H9 (cell line): ENCODE measurements around the gene SLC26A9. TPM values are rescaled to one million over a fixed set of nuclear protein-coding genes. Genes with fewer than 3 reads are reported as not detected.

Source experiments
- DNase-seq: peaks from one replicate; pipeline ENCODE4 v3.0.0-alpha.2; 2017
- H2AFZ ChIP-seq: one replicate; pipeline ENCODE4 v1.6.1; 2013; ENCODE audit warnings: mild to moderate bottlenecking, low read length, control low read depth, moderate library complexity
- H2AK5ac ChIP-seq: 2 replicates; pipeline ENCODE4 v1.6.1; 2013; ENCODE audit warnings: low read length, control low read depth, mixed read lengths; ENCODE audit not compliant: insufficient read length
- H2BK120ac ChIP-seq: one replicate; pipeline ENCODE4 v1.6.1; 2013; ENCODE audit warnings: low read depth, mild to moderate bottlenecking, low read length, control low read depth, inconsistent platforms; ENCODE audit not compliant: poor library complexity, severe bottlenecking
- H2BK12ac ChIP-seq: 2 replicates; pipeline ENCODE4 v1.6.1; 2013; ENCODE audit warnings: low read length, control low read depth, mixed read lengths, low read depth; ENCODE audit not compliant: insufficient read length
- H2BK15ac ChIP-seq: 2 replicates; pipeline ENCODE4 v1.6.1; 2013; ENCODE audit warnings: low read depth, low read length, control low read depth
- H2BK20ac ChIP-seq: one replicate; pipeline ENCODE4 v1.6.1; 2013; ENCODE audit warnings: low read depth, mild to moderate bottlenecking, low read length, control low read depth, inconsistent platforms; ENCODE audit not compliant: poor library complexity, severe bottlenecking
- H2BK5ac ChIP-seq: 2 replicates; pipeline ENCODE4 v1.6.1; 2013; ENCODE audit warnings: low read length, control low read depth, mixed read lengths; ENCODE audit not compliant: insufficient read length
- H3K14ac ChIP-seq: 2 replicates; pipeline ENCODE4 v1.6.1; 2013; ENCODE audit warnings: low read length, control low read depth; ENCODE audit not compliant: insufficient read depth
- H3K18ac ChIP-seq: 2 replicates; pipeline ENCODE4 v1.6.1; 2013; ENCODE audit warnings: low read depth, mild to moderate bottlenecking, mixed read lengths, low read length, control low read depth; ENCODE audit not compliant: insufficient read length
- H3K23ac ChIP-seq: 2 replicates; pipeline ENCODE4 v1.6.1; 2013; ENCODE audit warnings: low read length, control low read depth, mixed read lengths, low read depth; ENCODE audit not compliant: insufficient read length
- H3K23me2 ChIP-seq: 2 replicates; pipeline ENCODE4 v1.6.1; 2013; ENCODE audit warnings: low read depth, mild to moderate bottlenecking, mixed read lengths, low read length, control low read depth; ENCODE audit not compliant: insufficient read length, poor library complexity, severe bottlenecking
- H3K27ac ChIP-seq: 2 replicates; pipeline ENCODE4 v1.5.1; 2013; ENCODE audit warnings: low read length, control low read depth, mixed read lengths, low read depth; ENCODE audit not compliant: insufficient read length
- H3K27me3 ChIP-seq: 2 replicates; pipeline ENCODE4 v1.6.1; 2013; ENCODE audit warnings: low read length, control low read depth, inconsistent platforms; ENCODE audit not compliant: insufficient read depth
- H3K4ac ChIP-seq: 2 replicates; pipeline ENCODE4 v1.6.1; 2013; ENCODE audit warnings: low read depth, mild to moderate bottlenecking, control low read depth, inconsistent platforms, low read length, moderate library complexity
- H3K4me1 ChIP-seq: 2 replicates; pipeline ENCODE4 v1.6.1; 2013; ENCODE audit warnings: low read length, control low read depth, inconsistent platforms; ENCODE audit not compliant: insufficient read depth
- H3K4me2 ChIP-seq: 2 replicates; pipeline ENCODE4 v1.6.1; 2013; ENCODE audit warnings: low read length, control low read depth, mixed read lengths; ENCODE audit not compliant: insufficient read length, insufficient read depth
- H3K56ac ChIP-seq: 2 replicates; pipeline ENCODE4 v1.6.1; 2013; ENCODE audit warnings: low read depth, mild to moderate bottlenecking, mixed read lengths, low read length, control low read depth; ENCODE audit not compliant: insufficient read length
- H3K79me1 ChIP-seq: 2 replicates; pipeline ENCODE4 v1.6.1; 2013; ENCODE audit warnings: low read depth, mild to moderate bottlenecking, moderate library complexity, low read length, control low read depth, inconsistent platforms; ENCODE audit not compliant: insufficient read depth, poor library complexity, severe bottlenecking
- H3K79me2 ChIP-seq: 2 replicates; pipeline ENCODE4 v1.6.1; 2013; ENCODE audit warnings: low read length, control low read depth, inconsistent platforms; ENCODE audit not compliant: insufficient read depth
- H3K9ac ChIP-seq: 2 replicates; pipeline ENCODE4 v1.6.1; 2013; ENCODE audit warnings: low read length, control low read depth, mixed read lengths; ENCODE audit not compliant: insufficient read length; ENCODE audit errors: extremely low read depth
- H3K9me3 ChIP-seq: one replicate; pipeline ENCODE4 v1.6.1; 2013; ENCODE audit warnings: low read depth, low read length, inconsistent platforms; ENCODE audit not compliant: control insufficient read depth
- H3T11ph ChIP-seq: one replicate; pipeline ENCODE4 v1.6.1; 2013; ENCODE audit warnings: mild to moderate bottlenecking, low read length, control low read depth, inconsistent platforms
- H4K20me1 ChIP-seq: one replicate; pipeline ENCODE4 v1.6.1; 2013; ENCODE audit not compliant: control insufficient read depth, insufficient read length, insufficient read depth
- H4K5ac ChIP-seq: 2 replicates; pipeline ENCODE4 v1.6.1; 2013; ENCODE audit warnings: low read depth, mild to moderate bottlenecking, mixed read lengths, low read length, control low read depth; ENCODE audit not compliant: insufficient read length
- H4K8ac ChIP-seq: replicated peaks from 2 replicates; pipeline ENCODE4 v1.6.1; 2013; ENCODE audit warnings: low read length, control low read depth, mixed read lengths, low read depth; ENCODE audit not compliant: insufficient read length
- H4K91ac ChIP-seq: 2 replicates; pipeline ENCODE4 v1.6.1; 2013; ENCODE audit warnings: low read depth, mild to moderate bottlenecking, moderate library complexity, mixed read lengths, low read length, control low read depth; ENCODE audit not compliant: insufficient read length
- H3K27ac Mint-ChIP-seq, 3 experiments: 2 replicates in 2 of 3; 3 replicates in 1 of 3; pipeline ENCODE4 v1.8.0; 2020 to 2021; ENCODE audit warnings: mixed read lengths in 3 of 3, mild to moderate bottlenecking in 1 of 3, moderate library complexity in 1 of 3
- H3K27me3 Mint-ChIP-seq: 2 replicates; pipeline ENCODE4 v1.8.0; 2021; ENCODE audit warnings: low read depth, mild to moderate bottlenecking, moderate library complexity, mixed read lengths
- H3K36me3 Mint-ChIP-seq, 3 experiments: 2 replicates in 2 of 3; 3 replicates in 1 of 3; pipeline ENCODE4 v1.8.0; 2020 to 2021; ENCODE audit warnings: low read depth in 3 of 3, mixed read lengths in 3 of 3; ENCODE audit not compliant: insufficient read depth in 1 of 3
- H3K4me1 Mint-ChIP-seq, 2 experiments: 2 replicates each; pipeline ENCODE4 v1.8.0; 2020; ENCODE audit warnings: mixed read lengths in 2 of 2
- H3K4me3 Mint-ChIP-seq, 2 experiments: 2 replicates in 1 of 2; 3 replicates in 1 of 2; pipeline ENCODE4 v1.8.0; 2020 to 2021; ENCODE audit warnings: mild to moderate bottlenecking in 2 of 2, mixed read lengths in 2 of 2, moderate library complexity in 1 of 2
- H3K9me3 Mint-ChIP-seq, 2 experiments: 2 replicates in 1 of 2; 3 replicates in 1 of 2; pipeline ENCODE4 v1.8.0; 2020; ENCODE audit warnings: mild to moderate bottlenecking in 2 of 2, mixed read lengths in 2 of 2, moderate library complexity in 1 of 2
- WGBS: extraction: QIAGEN DNeasy Blood & Tissue Kit; methylation state at CpG from one replicate; pipeline ENCODE4 v1.1.7; 2013; ENCODE audit warnings: missing lambda C conversion rate, low lambda C conversion rate, mixed read lengths; ENCODE audit not compliant: insufficient read length; ENCODE audit errors: extremely low coverage; 5-methylcytosine and 5-hydroxymethylcytosine counted together
- total RNA-seq: library from RNA; stranded (reverse); gene quantifications from 2 replicates; pipeline ENCODE4 v1.2.1, GENCODE V29; 2021
- TF ChIP-seq, protein P1 (sequence below): fragments of 200-600 bp; sonication (generic); conservative IDR thresholded peaks from 3 replicates; pipeline ENCODE4 v1.8.0; 2021; ENCODE audit warnings: antibody characterized with exemption, mild to moderate bottlenecking

The SLC26A9 gene
- total RNA-seq, 1 experiment from 2014 or later, result not detected

DNA sequence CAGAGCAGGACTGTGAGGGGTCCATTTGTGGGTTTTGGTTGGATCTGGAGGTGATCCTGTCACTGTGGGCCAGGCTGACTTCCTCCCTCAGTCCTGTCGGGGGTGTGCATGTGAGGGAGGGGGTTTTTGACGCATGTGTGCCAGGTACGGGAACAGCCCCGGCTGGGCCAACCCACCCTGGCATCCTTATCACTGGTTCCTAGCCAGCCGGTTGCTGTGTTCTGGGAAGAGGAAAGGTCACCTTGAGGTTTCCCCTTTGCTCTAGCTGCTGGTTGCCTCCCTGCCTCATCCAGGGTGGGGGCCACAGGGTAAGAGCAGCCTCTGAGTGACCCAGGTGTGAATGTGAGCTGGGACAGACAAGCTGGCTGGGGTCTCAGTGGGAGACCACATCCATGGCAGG, 2.5 kb downstream of the SLC26A9 start:
- Histone ChIP-seq H3K23ac (no peak overlapping the region), H4K91ac (no peak overlapping the region), H2AFZ (no peak overlapping the region), H3K56ac (no peak overlapping the region), H3K4me1 (peaks cover 6% of the 10 kb centered on the region; the same call in 1 of the 2 replicates), H2BK5ac (no peak overlapping the region), H3K18ac (no peak overlapping the region), H3K4ac (no peak overlapping the region), H2BK120ac (no peak overlapping the region), H2BK20ac (no peak overlapping the region), H4K5ac (no peak overlapping the region), H4K20me1 (no peaks in the 10 kb centered on the region), H3K27ac (no peak overlapping the region), H3T11ph (no peak overlapping the region), H3K14ac (no peak overlapping the region), H3K4me2 (no peak overlapping the region), H3K9ac (no peak overlapping the region), H3K79me1 (no peaks in the 10 kb centered on the region), H2BK12ac (no peak overlapping the region), H3K23me2 (no peaks in the 10 kb centered on the region), H3K27me3 (no peaks in the 10 kb centered on the region), H3K79me2 (no peaks in the 10 kb centered on the region), H4K8ac (no peak overlapping the region), H2AK5ac (no peak overlapping the region), H2BK15ac (no peak overlapping the region), H3K9me3 (no peaks in the 10 kb centered on the region)
- Mint-ChIP-seq H3K4me3 (no peak overlapping the region; a peak in 1 of 5 replicates), H3K36me3 (no peaks in the 10 kb centered on the region), H3K27me3 (peaks cover 30% of the 10 kb centered on the region), H3K27ac (peak overlapping the region in 1 of 3 experiments; percentile 40; a peak in 1 of 7 replicates), H3K9me3 (no peaks in the 10 kb centered on the region), H3K4me1 (peaks cover 50 to 54% of the 10 kb centered on the region in 2 experiments)
- DNase-seq, result no peak
- TF ChIP-seq, protein P1, sequence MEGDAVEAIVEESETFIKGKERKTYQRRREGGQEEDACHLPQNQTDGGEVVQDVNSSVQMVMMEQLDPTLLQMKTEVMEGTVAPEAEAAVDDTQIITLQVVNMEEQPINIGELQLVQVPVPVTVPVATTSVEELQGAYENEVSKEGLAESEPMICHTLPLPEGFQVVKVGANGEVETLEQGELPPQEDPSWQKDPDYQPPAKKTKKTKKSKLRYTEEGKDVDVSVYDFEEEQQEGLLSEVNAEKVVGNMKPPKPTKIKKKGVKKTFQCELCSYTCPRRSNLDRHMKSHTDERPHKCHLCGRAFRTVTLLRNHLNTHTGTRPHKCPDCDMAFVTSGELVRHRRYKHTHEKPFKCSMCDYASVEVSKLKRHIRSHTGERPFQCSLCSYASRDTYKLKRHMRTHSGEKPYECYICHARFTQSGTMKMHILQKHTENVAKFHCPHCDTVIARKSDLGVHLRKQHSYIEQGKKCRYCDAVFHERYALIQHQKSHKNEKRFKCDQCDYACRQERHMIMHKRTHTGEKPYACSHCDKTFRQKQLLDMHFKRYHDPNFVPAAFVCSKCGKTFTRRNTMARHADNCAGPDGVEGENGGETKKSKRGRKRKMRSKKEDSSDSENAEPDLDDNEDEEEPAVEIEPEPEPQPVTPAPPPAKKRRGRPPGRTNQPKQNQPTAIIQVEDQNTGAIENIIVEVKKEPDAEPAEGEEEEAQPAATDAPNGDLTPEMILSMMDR, result no peak
- no CpG with 5 or more reads among the region's 5 CpGs for WGBS
